Measurements from ENCODE around the gene RSPH6A. TPM values are rescaled to one million over a fixed set of nuclear protein-coding genes. Genes with fewer than 3 reads are reported as not detected.

RSPH6A gene
- total and polyA plus RNA-seq, 10 donors, result 0.13 to 0.41 (median 0.26) TPM; not detected in 6

GRCh38 chr19:45805719-45806118 is 9.4 kb downstream of the RSPH6A start:
- TF ChIP-seq, protein P1, sequence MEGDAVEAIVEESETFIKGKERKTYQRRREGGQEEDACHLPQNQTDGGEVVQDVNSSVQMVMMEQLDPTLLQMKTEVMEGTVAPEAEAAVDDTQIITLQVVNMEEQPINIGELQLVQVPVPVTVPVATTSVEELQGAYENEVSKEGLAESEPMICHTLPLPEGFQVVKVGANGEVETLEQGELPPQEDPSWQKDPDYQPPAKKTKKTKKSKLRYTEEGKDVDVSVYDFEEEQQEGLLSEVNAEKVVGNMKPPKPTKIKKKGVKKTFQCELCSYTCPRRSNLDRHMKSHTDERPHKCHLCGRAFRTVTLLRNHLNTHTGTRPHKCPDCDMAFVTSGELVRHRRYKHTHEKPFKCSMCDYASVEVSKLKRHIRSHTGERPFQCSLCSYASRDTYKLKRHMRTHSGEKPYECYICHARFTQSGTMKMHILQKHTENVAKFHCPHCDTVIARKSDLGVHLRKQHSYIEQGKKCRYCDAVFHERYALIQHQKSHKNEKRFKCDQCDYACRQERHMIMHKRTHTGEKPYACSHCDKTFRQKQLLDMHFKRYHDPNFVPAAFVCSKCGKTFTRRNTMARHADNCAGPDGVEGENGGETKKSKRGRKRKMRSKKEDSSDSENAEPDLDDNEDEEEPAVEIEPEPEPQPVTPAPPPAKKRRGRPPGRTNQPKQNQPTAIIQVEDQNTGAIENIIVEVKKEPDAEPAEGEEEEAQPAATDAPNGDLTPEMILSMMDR (IDR thresholded peaks at IDR 0.05 in 8 of 11, conservative IDR thresholded peaks at IDR 0.05 in 3 of 11), result no peak
- no peak for TF ChIP-seq POLR2A (IDR thresholded peaks at IDR 0.05)
- no peak for TF ChIP-seq POLR2AphosphoS5 (IDR thresholded peaks at IDR 0.05)
- Histone ChIP-seq H3K27me3 (replicated peaks in 1 of 7) (peaks cover 0 to 29% (median 0%) of the 10 kb centered on the region in 7 donors), H3K36me3 (no peaks in the 10 kb centered on the region), H3K27ac (no peak overlapping the region), H3K9me3 (no peaks in the 10 kb centered on the region), H3K4me1 (peaks cover 0 to 11% (median 6%) of the 10 kb centered on the region in 6 donors), H3K4me3 (no peak overlapping the region)
- intact Hi-C loops (cut with DNase I; ENCODE audit: low total_unique reads), result no loop called here
- no peak for DNase-seq

DNA sequence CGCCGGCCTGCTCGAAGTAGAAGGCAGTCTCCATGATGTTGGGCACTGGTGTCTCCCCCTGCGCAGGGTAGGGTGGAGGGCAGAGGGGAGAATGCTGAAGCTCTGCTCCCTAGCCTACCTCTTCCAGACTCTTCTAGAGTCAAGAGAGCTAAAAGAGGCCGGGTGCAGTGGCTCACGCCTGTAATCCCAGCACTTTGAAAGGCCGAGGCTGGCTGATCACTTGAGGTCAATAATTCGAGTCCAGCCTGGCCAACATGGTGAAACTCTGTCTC is 10.2 kb downstream of the RSPH6A start:
- no peaks in the 10 kb centered on the region for H3K9me3 ChIP-seq
- TF ChIP-seq POLR2A (IDR thresholded peaks at IDR 0.05), result no peak
- no peak for TF ChIP-seq POLR2AphosphoS5 (IDR thresholded peaks at IDR 0.05)
- TF ChIP-seq, protein P1 (IDR thresholded peaks at IDR 0.05 in 8 of 11, conservative IDR thresholded peaks at IDR 0.05 in 3 of 11), result no peak
- DNase-seq, result no peak
- peaks cover 0 to 6% (median 5%) of the 10 kb centered on the region in 6 donors for H3K4me1 ChIP-seq
- no peak overlapping the region for H3K27ac ChIP-seq
- no peaks in the 10 kb centered on the region for H3K36me3 ChIP-seq
- 86 to 95% (median 92%) methylated on average over 8 of the region's 8 CpGs for WGBS, 5 donors
- intact Hi-C loops (cut with DNase I; ENCODE audit: low total_unique reads), result no loop called here
- peaks cover 0 to 30% (median 0%) of the 10 kb centered on the region in 7 donors for H3K27me3 ChIP-seq (replicated peaks in 1 of 7)
- no peak overlapping the region for H3K4me3 ChIP-seq

DNA sequence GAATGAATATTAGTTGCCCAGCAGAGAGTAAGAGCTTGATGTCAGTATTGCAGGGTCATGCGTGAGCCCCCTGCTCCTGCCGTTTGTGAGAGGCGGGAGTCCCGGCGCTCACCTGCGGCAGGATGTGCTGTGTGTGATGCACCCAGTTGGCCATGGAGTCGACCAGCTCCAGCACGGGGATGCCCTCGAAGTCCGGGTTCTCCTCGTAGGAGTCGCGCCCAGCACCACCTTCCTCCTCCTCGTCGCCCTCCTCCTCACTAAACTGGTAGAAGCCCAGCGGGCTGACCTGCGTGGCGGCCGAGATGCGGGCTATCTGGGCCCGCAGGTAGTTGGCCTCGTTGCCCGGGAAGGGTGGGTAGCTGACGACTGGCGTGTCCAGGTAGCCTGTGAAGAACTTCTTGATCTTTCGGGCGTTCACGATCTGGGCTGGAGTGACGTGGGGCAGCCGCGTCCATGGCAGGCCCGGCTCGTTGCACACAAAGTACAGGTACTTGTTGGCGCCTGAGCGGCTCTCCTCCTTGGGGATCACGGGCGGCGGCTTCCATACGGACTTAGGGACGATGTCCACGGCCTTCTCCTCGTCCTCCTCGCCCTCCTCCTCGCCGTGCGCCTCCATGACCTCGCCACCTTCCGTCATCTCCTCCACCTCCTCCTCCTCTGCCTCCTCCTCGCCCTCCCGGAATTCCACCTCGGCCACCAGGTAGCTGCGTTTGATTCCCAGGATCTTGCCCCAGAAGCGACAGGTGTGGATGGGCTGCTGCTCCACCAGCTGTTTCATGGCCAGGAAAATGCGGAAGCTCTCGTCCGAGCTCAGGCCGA is 10.8 kb downstream of the RSPH6A start:
- DNase-seq, result no peak
- Histone ChIP-seq H3K4me1 (peaks cover 0 to 4% (median under 1%) of the 10 kb centered on the region in 6 donors), H3K36me3 (no peaks in the 10 kb centered on the region), H3K4me3 (no peak overlapping the region), H3K27me3 (replicated peaks in 1 of 7) (peaks cover 0 to 36% (median 0%) of the 10 kb centered on the region in 7 donors), H3K9me3 (no peaks in the 10 kb centered on the region), H3K27ac (no peak overlapping the region)
- TF ChIP-seq, protein P1 (IDR thresholded peaks at IDR 0.05 in 8 of 11, conservative IDR thresholded peaks at IDR 0.05 in 3 of 11), result no peak
- TF ChIP-seq POLR2A (IDR thresholded peaks at IDR 0.05), result no peak
- 89 to 94% (median 91%) methylated on average over 55 to 57 of the region's 57 CpGs for WGBS, 5 donors
- intact Hi-C loops (cut with DNase I; ENCODE audit: low total_unique reads), result no loop called here

GRCh38 chr19:45801603-45802175 is 13.4 kb downstream of the RSPH6A start:
- no peaks in the 10 kb centered on the region for H3K36me3 ChIP-seq
- H3K4me1 ChIP-seq, result peaks cover 0 to 13% (median 8%) of the 10 kb centered on the region in 6 donors
- TF ChIP-seq, protein P1 (IDR thresholded peaks at IDR 0.05 in 8 of 11, conservative IDR thresholded peaks at IDR 0.05 in 3 of 11), result no peak
- TF ChIP-seq POLR2AphosphoS5 (IDR thresholded peaks at IDR 0.05), result no peak
- no peak overlapping the region for H3K4me3 ChIP-seq
- DNase-seq, result no peak
- no peak overlapping the region for H3K27ac ChIP-seq
- WGBS, 5 donors, result 69 to 85% (median 75%) methylated on average over 7 of the region's 7 CpGs
- H3K27me3 ChIP-seq (replicated peaks in 1 of 7), result peaks cover 0 to 59% (median 3%) of the 10 kb centered on the region in 7 donors
- H3K9me3 ChIP-seq, result no peaks in the 10 kb centered on the region
- intact Hi-C loops (cut with DNase I; ENCODE audit: low total_unique reads), result no loop called here

Data from spleen (tissue), 11 donors.